ENCODE measurements around the gene COPS6. TPM values are rescaled to one million over a fixed set of nuclear protein-coding genes. Genes with fewer than 3 reads are reported as not detected.

The COPS6 gene
- total RNA-seq, 1 donor from 2014 or later, result 88.3 TPM

GRCh38 chr7:100122568-100122967, 33.8 kb downstream of the COPS6 start:
- no peaks in the 10 kb centered on the region for H3K27me3 Mint-ChIP-seq
- H3K27ac Mint-ChIP-seq, result no peak overlapping the region
- no peak for DNase-seq
- TF ChIP-seq CTCF (IDR thresholded peaks at IDR 0.05), result no peak
- ATAC-seq (ENCODE audit: low read depth), result no peak
- no peaks in the 10 kb centered on the region for H3K9me3 Mint-ChIP-seq
- H3K4me3 Mint-ChIP-seq, result no peak overlapping the region
- H3K36me3 Mint-ChIP-seq (ENCODE audit: low read depth), result peaks cover 20% of the 10 kb centered on the region
- ChIA-PET POLR2A (interaction anchor here (0.6 to 1.0 kb wide), 2 partner anchors 46 to 92 kb away, joined by 4 to 5 read pairs; no protein-coding TSS in a partner anchor), CTCF (no interaction called here)
- H3K4me1 Mint-ChIP-seq, result peaks cover 54% of the 10 kb centered on the region
- intact Hi-C loops (cut with micrococcal nuclease), result no loop called here

GRCh38 chr7:100124301-100125230, 35.8 kb downstream of the COPS6 start:
- Mint-ChIP-seq H3K4me1 (peaks cover 49% of the 10 kb centered on the region), H3K4me3 (no peak overlapping the region), H3K27me3 (no peaks in the 10 kb centered on the region), H3K27ac (peak overlapping the region; percentile 35), H3K36me3 (ENCODE audit: low read depth) (peaks cover 12% of the 10 kb centered on the region), H3K9me3 (no peaks in the 10 kb centered on the region)
- POLR2A ChIA-PET, result interaction anchor here (0.6 to 2.9 kb wide), 5 partner anchors 24 to 245 kb away, joined by 3 to 49 read pairs (median 9); partner anchors contain the start of genes AP4M1 and MCM7
- ATAC-seq (ENCODE audit: low read depth) (no peak), DNase-seq (no peak)
- CTCF ChIA-PET, result interaction anchor here (1.2 kb wide), 1 partner anchor 221 kb away, joined by 3 read pairs; no protein-coding TSS in a partner anchor
- TF ChIP-seq CTCF (IDR thresholded peaks at IDR 0.05), result no peak
- intact Hi-C loops (cut with micrococcal nuclease), result no loop called here

DNA sequence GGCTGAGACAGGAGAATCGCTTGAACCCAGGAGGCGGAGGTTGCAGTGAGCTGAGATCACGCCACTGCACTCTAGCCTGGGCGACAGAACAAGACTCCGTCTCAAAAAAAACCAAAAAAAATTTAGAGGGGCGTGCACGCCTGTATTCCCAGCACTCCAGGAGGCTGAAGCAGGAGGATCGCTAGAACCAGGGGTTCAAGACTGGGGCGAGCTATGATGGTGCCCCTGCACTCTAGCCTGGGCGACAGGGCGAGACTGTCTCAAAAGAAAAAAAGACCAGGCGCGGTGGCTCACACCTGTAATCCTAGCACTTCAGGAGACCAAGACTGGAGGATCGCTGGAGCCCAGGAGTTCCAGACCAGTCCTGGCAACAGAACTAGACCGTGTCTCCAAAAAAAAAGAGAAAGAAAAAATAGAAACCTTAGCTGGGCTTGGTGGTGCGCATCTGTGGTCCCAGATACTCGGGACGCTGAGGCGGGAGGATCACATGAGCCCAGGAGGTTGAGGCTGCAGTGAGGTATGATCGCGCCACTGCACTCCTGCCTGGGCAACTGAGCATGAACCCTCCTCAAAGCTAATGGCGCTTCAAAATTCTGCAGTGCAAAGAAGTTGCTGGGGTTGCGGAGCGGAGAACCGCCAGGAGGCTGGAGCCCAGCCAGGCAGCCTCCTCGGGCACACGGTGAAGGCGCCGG, 37.6 kb downstream of the COPS6 start:
- H3K4me3 Mint-ChIP-seq, result peak overlapping the region; percentile 100
- no peak for TF ChIP-seq CTCF (IDR thresholded peaks at IDR 0.05)
- ATAC-seq (ENCODE audit: low read depth), result no peak

DNA sequence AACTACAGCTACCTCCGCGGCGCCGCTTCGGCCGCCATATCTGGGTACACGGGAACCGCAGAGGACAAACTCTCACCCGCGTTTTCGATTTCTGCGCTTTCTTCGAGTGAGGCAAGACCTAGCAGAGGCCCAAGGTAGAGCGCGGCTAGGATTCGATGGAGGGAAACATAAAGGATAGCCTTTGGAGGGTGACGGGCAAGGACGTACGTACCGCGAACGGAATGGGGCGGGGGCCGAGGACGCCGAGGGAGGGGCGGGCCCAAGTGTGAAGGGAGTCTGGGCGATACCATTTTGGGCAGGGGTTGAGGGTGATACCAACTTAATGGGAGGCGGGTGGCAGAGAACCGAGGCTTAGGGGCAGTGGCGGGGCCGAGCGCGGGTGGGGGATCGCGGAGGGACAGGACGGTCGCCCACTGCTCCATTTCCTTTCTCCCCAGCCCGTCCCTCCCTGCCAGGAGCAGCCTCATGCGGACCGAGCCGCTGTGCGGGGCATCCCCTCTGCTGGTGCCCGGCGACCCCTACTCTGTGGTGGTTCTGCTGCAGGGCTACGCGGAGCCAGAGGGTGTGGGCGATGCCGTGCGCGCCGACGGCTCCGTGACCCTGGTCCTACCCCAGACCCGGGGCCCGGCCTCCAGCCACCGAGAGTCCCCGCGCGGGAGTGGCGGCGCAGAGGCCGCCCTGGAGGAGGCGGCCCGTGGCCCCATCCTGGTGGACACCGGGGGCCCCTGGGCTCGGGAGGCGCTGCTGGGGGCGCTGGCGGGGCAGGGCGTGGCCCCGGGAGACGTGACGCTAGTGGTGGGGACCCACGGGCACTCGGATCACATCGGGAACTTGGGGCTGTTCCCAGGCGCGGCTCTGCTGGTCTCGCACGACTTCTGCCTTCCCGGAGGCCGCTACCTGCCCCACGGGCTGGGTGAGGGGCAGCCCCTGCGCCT, 38.4 kb downstream of the COPS6 start, which contains the start of gene MBLAC1:
Gene MBLAC1 (plus strand): TSS at position 37 of the 935 bp plus-strand sequence. CDS start 429 bp downstream, at position 466.
- no peak for TF ChIP-seq CTCF (IDR thresholded peaks at IDR 0.05)
- ATAC-seq (ENCODE audit: low read depth) (peak; percentile 85), DNase-seq (peak; percentile 81)
- H3K4me3 Mint-ChIP-seq, result peak within 1 kb of the TSS; percentile 100
- peaks cover 10% of the 10 kb centered on the region for H3K36me3 Mint-ChIP-seq (ENCODE audit: low read depth)
- ChIA-PET CTCF (interaction anchor here (0.6 to 1.2 kb wide), 4 partner anchors 13 to 323 kb away, joined by 3 read pairs; no protein-coding TSS in a partner anchor), POLR2A (interaction anchor here (0.6 to 2.9 kb wide), 18 partner anchors 13 to 309 kb away, joined by 3 to 49 read pairs (median 4); partner anchors contain the start of genes AP4M1, COPS6, GPC2 and LAMTOR4)
- H3K27me3 Mint-ChIP-seq, result no peaks in the 10 kb centered on the region
- H3K9me3 Mint-ChIP-seq, result no peaks in the 10 kb centered on the region
- H3K4me1 Mint-ChIP-seq, result peaks cover 41% of the 10 kb centered on the region
- intact Hi-C loops (cut with micrococcal nuclease), result loop anchor here (1.0 to 2.0 kb wide), 10 partner anchors 8 to 309 kb away; partner anchors contain the start of genes CNPY4, GPC2, LAMTOR4 and MEPCE
- H3K27ac Mint-ChIP-seq, result peak within 1 kb of the TSS; percentile 100

More for the DNA sequence above, 37.6 kb downstream of the COPS6 start:
- intact Hi-C loops (cut with micrococcal nuclease), result loop anchor here (2.0 kb wide), 2 partner anchors 208 to 302 kb away; partner anchors contain the start of genes MEPCE, TRIM4 and ZCWPW1
- no peak for DNase-seq
- peaks cover 10% of the 10 kb centered on the region for H3K36me3 Mint-ChIP-seq (ENCODE audit: low read depth)
- no peaks in the 10 kb centered on the region for H3K27me3 Mint-ChIP-seq
- H3K9me3 Mint-ChIP-seq, result no peaks in the 10 kb centered on the region
- ChIA-PET POLR2A (interaction anchor here (0.5 to 2.9 kb wide), 18 partner anchors 23 to 310 kb away, joined by 3 to 49 read pairs (median 4); partner anchors contain the start of genes AP4M1, COPS6, GPC2 and LAMTOR4), CTCF (interaction anchor here (0.6 to 1.2 kb wide), 4 partner anchors 12 to 324 kb away, joined by 3 read pairs; no protein-coding TSS in a partner anchor)
- peak overlapping the region; percentile 100 for H3K27ac Mint-ChIP-seq
- peaks cover 39% of the 10 kb centered on the region for H3K4me1 Mint-ChIP-seq

Measured in activated B cell treated with CpG ODN at 0.5 μM for 24 hours (primary cell).